Measurements from ENCODE around the gene TCF4. TPM values are rescaled to one million over a fixed set of nuclear protein-coding genes. Genes with fewer than 3 reads are reported as not detected.

TCF4 gene
- total RNA-seq, 1 donor from 2014 or later, result 56.8 TPM

DNA sequence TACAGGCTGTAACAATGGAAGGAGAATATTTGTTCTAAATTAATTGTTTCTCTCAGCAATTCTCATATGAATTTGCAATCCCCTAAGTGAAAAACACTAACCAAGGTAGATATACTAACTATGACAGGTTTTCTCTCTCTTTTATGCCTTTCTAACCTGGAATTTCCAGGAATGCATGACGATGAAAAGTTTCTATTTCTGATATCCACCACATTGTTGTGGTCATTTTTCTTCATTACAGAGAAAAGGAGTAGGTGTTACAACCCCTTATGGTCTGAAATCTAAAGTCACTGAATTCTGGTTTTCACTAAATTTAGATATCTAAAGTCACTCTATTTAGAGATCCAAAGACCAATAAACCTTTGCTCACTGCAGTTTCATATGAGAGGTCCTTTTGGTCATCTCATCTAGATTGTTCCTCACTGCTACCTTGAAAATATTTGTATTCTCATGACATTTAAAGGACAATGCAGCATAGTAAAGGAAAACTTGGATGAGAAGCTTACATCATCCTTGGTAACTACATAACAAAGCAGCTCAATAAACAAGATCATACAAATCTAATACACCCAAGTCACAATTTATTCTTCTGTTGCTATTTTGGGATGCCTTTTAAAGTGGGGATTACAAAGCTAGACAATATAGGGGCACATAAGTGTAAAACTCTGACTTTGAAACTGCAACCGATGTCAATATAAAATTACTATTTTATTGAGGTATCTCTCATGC lies 85.8 kb downstream of the TCF4 start:
- DNase-seq (ENCODE audit: low spot score, unreplicated experiment), result no peak
- H3K9me3 Mint-ChIP-seq (ENCODE audit: low read depth), result no peaks in the 10 kb centered on the region
- peaks cover 5% of the 10 kb centered on the region for H3K4me1 Mint-ChIP-seq (ENCODE audit: low read depth)
- no peak for TF ChIP-seq CTCF (IDR thresholded peaks at IDR 0.05; ENCODE audit: unreplicated experiment)
- no peaks in the 10 kb centered on the region for H3K27me3 Mint-ChIP-seq
- H3K4me3 Mint-ChIP-seq (ENCODE audit: low read depth), result no peak overlapping the region
- H3K36me3 Mint-ChIP-seq (ENCODE audit: insufficient read depth), result peaks cover 1% of the 10 kb centered on the region
- no peak overlapping the region for H3K27ac Mint-ChIP-seq

GRCh38 chr18:55501579-55501978 lies 86.4 kb downstream of the TCF4 start:
- H3K27me3 Mint-ChIP-seq, result no peaks in the 10 kb centered on the region
- H3K9me3 Mint-ChIP-seq (ENCODE audit: low read depth), result no peaks in the 10 kb centered on the region
- DNase-seq (ENCODE audit: low spot score, unreplicated experiment), result no peak
- H3K36me3 Mint-ChIP-seq (ENCODE audit: insufficient read depth), result peaks cover 1% of the 10 kb centered on the region
- no peak for TF ChIP-seq CTCF (IDR thresholded peaks at IDR 0.05; ENCODE audit: unreplicated experiment)
- H3K27ac Mint-ChIP-seq, result no peak overlapping the region
- H3K4me3 Mint-ChIP-seq (ENCODE audit: low read depth), result no peak overlapping the region
- peaks cover 5% of the 10 kb centered on the region for H3K4me1 Mint-ChIP-seq (ENCODE audit: low read depth)

DNA sequence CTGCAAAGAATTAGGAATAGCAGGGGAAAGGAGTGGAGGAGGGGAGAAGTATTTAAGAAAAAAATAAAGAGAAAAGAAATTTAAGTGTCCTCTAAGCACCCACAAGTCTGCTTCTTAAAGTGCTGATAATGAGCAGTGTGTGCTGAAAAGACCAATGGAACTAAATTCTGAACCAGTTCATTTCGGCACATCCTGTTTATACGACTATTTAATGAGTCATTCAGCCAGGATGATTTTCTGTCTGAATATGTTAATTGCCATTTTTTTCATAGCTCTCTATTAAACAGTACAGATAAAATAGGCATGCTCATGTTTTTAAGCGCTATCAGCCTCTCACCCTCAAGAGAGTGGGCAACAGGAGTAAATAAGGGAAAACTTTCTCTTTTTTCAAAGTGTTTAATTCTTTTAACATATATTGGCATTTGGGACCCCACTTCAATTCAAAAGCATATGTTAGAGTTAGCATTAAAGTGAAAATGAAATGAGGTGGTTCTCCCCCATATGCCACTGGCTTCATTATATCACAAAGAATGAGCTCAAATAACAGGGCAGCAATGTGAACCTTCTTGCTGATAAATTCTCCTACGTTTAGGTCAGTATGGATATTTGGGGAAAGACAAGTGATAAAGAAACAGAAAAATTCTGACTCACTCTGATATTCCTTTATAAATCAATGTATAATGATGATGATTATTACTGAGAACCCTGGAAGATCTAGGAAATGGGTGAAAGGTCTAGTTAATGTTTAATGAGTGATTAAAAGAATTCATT lies 87.5 kb downstream of the TCF4 start:
- H3K4me3 Mint-ChIP-seq (ENCODE audit: low read depth), result no peak overlapping the region
- H3K36me3 Mint-ChIP-seq (ENCODE audit: insufficient read depth), result peaks cover 1% of the 10 kb centered on the region
- H3K4me1 Mint-ChIP-seq (ENCODE audit: low read depth), result peaks cover 5% of the 10 kb centered on the region
- H3K27ac Mint-ChIP-seq, result no peak overlapping the region
- no peaks in the 10 kb centered on the region for H3K9me3 Mint-ChIP-seq (ENCODE audit: low read depth)
- DNase-seq (ENCODE audit: low spot score, unreplicated experiment), result no peak
- no peak for TF ChIP-seq CTCF (IDR thresholded peaks at IDR 0.05; ENCODE audit: unreplicated experiment)
- no peaks in the 10 kb centered on the region for H3K27me3 Mint-ChIP-seq

- no peak overlapping the region for H3K27ac Mint-ChIP-seq
- no peak overlapping the region for H3K4me3 Mint-ChIP-seq (ENCODE audit: low read depth)
- TF ChIP-seq CTCF (IDR thresholded peaks at IDR 0.05; ENCODE audit: unreplicated experiment), result no peak
- no peaks in the 10 kb centered on the region for H3K9me3 Mint-ChIP-seq (ENCODE audit: low read depth)
- H3K27me3 Mint-ChIP-seq, result no peaks in the 10 kb centered on the region
- H3K4me1 Mint-ChIP-seq (ENCODE audit: low read depth), result peaks cover 5% of the 10 kb centered on the region
- H3K36me3 Mint-ChIP-seq (ENCODE audit: insufficient read depth), result peaks cover 1% of the 10 kb centered on the region
- no peak for DNase-seq (ENCODE audit: low spot score, unreplicated experiment)
These were observed 88.5 kb downstream of the TCF4 start for GRCh38 chr18:55499526-55499925.

- DNase-seq (ENCODE audit: low spot score, unreplicated experiment), result no peak
- no peak overlapping the region for H3K4me3 Mint-ChIP-seq (ENCODE audit: low read depth)
- no peak overlapping the region for H3K27ac Mint-ChIP-seq
- H3K36me3 Mint-ChIP-seq (ENCODE audit: insufficient read depth), result no peaks in the 10 kb centered on the region
- TF ChIP-seq CTCF (IDR thresholded peaks at IDR 0.05; ENCODE audit: unreplicated experiment), result no peak
- no peaks in the 10 kb centered on the region for H3K9me3 Mint-ChIP-seq (ENCODE audit: low read depth)
- no peaks in the 10 kb centered on the region for H3K27me3 Mint-ChIP-seq
- H3K4me1 Mint-ChIP-seq (ENCODE audit: low read depth), result peaks cover 5% of the 10 kb centered on the region
These were observed 90.1 kb downstream of the TCF4 start for GRCh38 chr18:55497825-55498403.
